Activated T-cell treated with anti-CD3 and anti-CD28 coated beads, Interleukin-2, amount 50 U/mL, for 24 hours (primary cell): Measurements from ENCODE around the gene MCC.

Experiments
- DNase-seq: peaks from one replicate; pipeline ENCODE4 v3.0.0-alpha.2; 2020
- H3K27ac Mint-ChIP-seq: 2 replicates; pipeline ENCODE4 v1.8.0; 2020; ENCODE audit warnings: mild to moderate bottlenecking, mixed read lengths
- H3K27me3 Mint-ChIP-seq: 2 replicates; pipeline ENCODE4 v1.8.0; 2020; ENCODE audit warnings: mixed read lengths
- H3K36me3 Mint-ChIP-seq: 2 replicates; pipeline ENCODE4 v1.8.0; 2020; ENCODE audit warnings: low read depth, mixed read lengths
- H3K4me1 Mint-ChIP-seq: 2 replicates; pipeline ENCODE4 v1.8.0; 2020; ENCODE audit warnings: low read depth, mixed read lengths
- H3K4me3 Mint-ChIP-seq: 2 replicates; pipeline ENCODE4 v1.8.0; 2020; ENCODE audit warnings: mild to moderate bottlenecking, moderate library complexity, mixed read lengths
- H3K9me3 Mint-ChIP-seq: 2 replicates; pipeline ENCODE4 v1.8.0; 2020; ENCODE audit warnings: mixed read lengths

Gene MCC

DNA sequence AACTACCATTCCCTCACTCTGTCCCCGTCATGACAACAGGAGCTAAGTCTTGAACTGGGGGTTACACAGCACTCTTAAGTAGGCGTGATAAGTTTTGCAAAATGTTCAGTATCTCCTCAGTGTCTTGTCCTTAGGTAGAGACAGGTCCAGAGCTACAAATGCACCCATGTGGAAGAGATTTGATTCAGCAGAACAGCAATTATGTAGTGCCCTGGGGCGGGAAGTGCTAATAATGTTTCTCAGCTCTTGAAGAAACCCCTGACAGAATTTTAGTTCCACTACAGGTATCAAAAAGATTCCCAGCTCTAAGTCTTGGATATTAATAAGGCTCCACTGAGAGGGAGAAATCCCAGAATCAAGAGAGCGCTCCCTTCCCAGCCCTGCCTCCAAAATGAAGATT is 462.0 kb downstream of the MCC start:
- H3K4me1 Mint-ChIP-seq: peaks cover 32% of the 10 kb centered on the region
- no peaks in the 10 kb centered on the region for H3K9me3 Mint-ChIP-seq
- H3K27me3 Mint-ChIP-seq: no peaks in the 10 kb centered on the region
- no peak for DNase-seq
- peaks cover 59% of the 10 kb centered on the region for H3K36me3 Mint-ChIP-seq
- H3K27ac Mint-ChIP-seq: no peak overlapping the region
- no peak overlapping the region for H3K4me3 Mint-ChIP-seq

DNA sequence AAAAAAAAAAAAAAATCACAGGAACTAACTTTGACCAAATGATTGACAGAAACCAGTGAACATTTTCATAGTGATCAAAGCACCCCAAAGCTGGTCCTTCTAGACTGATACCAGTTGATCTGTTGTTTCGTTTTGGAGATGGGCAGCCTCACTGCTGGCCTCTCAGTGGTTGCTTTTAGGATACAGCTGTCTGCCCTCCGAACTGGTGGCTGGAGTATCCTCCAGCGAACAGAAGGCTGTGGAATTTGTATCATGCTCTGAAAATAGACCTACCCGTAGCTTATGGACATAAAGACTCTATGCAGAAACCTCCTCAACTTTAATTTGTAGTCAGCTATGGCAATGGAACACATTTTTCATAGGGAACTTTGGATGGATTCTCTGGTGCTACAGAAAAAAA is 462.7 kb downstream of the MCC start:
- Mint-ChIP-seq H3K27me3 (no peaks in the 10 kb centered on the region), H3K27ac (no peak overlapping the region), H3K36me3 (peaks cover 64% of the 10 kb centered on the region), H3K4me3 (no peak overlapping the region), H3K9me3 (no peaks in the 10 kb centered on the region), H3K4me1 (peaks cover 38% of the 10 kb centered on the region)
- DNase-seq: no peak

DNA sequence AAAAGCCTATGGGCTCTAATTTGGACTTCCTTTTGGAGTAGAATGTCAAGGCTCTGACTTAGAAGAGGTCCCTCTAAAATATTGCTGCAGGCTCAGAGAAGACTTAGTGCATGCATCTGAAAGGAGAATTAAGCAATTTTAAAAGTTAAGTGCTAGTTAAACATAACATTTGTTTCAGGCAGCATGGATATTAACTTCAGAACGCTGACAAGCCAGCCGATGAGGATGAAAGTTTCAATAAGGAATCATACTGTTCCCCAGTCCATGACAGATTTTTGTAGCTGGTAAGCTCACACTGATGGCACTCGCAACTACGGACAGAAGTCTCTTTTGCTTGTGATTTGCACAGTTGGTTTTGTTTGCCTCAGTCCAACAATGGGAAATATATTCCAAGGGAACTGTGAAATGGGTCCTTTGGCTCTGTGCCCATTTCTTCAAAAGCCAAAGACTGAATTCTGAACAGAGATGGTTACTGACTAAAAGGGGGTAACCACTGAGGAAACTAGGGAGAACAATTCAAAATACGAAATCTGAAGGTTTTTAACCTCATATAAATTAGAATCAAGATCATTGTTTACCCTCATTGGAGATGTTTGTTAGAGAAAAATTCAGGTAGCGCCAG is 464.1 kb downstream of the MCC start:
- Mint-ChIP-seq H3K36me3 (peaks cover 75% of the 10 kb centered on the region), H3K4me1 (peaks cover 51% of the 10 kb centered on the region), H3K4me3 (no peak overlapping the region), H3K27me3 (no peaks in the 10 kb centered on the region), H3K9me3 (no peaks in the 10 kb centered on the region), H3K27ac (peak overlapping the region; percentile 33)
- no peak for DNase-seq

DNA sequence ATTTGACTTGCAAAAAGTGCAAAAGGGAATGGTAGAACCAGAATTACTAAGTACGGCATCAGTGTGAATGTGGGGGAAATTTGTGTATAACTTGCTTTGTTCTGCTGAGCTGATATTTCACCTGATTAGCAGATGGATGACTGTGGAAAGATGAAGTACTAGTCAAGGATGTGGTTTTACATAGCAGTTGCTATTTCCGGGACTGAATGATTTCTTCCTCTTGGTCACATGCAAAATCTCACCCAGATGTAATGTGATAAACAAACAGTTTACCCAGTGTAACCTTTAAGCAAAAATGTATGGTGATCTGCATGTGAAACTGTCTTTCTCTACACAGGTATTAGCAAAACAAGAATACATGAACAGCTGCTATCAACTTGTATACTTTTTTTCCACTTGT is 465.6 kb downstream of the MCC start:
- H3K27me3 Mint-ChIP-seq: no peaks in the 10 kb centered on the region
- peaks cover 66% of the 10 kb centered on the region for H3K4me1 Mint-ChIP-seq
- no peak for DNase-seq
- peak overlapping the region; percentile 81 for H3K27ac Mint-ChIP-seq
- peaks cover 83% of the 10 kb centered on the region for H3K36me3 Mint-ChIP-seq
- no peak overlapping the region for H3K4me3 Mint-ChIP-seq
- no peaks in the 10 kb centered on the region for H3K9me3 Mint-ChIP-seq

DNA sequence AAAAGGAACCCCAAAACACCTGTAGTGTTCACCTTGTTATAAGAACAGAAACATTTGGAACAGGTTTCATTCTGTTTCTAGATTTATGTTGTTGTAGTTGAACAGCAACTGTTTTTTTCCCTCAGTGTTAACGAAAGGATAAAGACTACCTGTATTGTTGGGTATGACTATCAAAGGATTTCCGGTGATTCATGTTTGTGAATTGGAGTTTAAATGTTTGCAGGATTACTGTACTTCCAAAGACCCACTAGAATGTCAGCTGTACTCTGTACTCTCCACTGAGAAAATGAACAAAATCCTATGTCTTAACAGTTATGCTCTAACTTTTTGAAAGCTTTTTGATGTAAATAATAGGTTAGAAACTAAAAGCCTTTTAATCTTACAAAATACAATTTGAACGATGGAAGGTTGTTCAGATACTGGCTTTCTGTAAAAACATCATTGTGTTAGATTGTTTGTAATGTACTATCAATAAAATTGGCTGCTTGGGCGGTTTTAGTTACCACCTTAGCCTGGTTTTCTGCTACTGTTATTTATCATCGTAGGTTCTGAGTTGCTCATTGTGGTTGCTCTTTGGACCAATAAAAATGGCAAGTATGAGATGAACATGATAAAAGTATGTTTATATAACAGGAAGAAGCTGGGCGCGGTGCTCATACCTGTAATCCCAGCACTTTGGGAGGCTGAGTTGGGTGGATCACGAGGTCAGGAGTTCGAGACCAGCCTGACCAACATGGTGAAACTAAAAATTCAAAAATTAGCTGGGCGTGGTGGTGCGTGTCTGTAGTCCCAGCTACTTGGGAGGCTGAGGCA is 467.6 kb downstream of the MCC start:
- Mint-ChIP-seq H3K9me3 (no peaks in the 10 kb centered on the region), H3K4me3 (no peak overlapping the region), H3K27ac (peak overlapping the region; percentile 76), H3K4me1 (peaks cover 74% of the 10 kb centered on the region), H3K27me3 (no peaks in the 10 kb centered on the region), H3K36me3 (peaks cover 77% of the 10 kb centered on the region)
- DNase-seq: no peak

DNA sequence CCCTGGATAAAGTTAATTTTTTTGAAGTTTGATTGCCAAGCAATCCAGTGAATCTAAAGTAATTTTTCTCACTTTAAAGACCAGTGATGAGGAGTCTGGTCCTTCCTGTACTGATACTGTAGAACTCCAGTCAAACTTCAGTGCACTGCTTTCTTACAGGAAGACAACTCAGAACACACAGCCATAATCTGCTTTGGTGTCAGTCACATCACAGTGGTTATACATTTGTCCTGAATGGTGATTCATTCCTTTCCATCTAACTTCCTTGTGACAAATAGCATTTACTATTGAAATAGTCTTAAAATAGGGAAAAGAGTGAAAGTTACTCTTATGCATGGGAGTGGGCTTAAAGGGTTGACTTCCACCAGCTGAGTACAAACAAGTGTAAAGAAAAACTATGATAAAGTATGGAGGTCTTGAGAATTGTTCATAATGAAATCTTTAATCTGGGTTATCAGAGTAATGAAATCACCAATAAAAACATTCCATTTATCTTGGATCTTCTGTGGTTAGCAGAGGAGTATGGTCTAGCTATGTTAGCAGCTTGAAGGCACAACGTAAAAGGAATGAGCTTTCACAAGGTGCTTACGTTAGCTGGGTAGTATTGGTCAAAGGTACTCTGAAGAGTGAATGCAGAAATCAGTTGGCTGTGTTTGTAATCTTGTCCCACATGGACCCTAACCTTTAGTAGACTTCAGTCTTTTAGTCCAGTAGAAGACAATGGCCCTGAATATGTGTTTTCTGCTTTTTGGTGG is 470.2 kb downstream of the MCC start:
- no peak for DNase-seq
- Mint-ChIP-seq H3K9me3 (no peaks in the 10 kb centered on the region), H3K36me3 (peaks cover 85% of the 10 kb centered on the region), H3K4me1 (peaks cover 64% of the 10 kb centered on the region), H3K27ac (peak overlapping the region; percentile 47), H3K27me3 (no peaks in the 10 kb centered on the region), H3K4me3 (no peak overlapping the region)

DNA sequence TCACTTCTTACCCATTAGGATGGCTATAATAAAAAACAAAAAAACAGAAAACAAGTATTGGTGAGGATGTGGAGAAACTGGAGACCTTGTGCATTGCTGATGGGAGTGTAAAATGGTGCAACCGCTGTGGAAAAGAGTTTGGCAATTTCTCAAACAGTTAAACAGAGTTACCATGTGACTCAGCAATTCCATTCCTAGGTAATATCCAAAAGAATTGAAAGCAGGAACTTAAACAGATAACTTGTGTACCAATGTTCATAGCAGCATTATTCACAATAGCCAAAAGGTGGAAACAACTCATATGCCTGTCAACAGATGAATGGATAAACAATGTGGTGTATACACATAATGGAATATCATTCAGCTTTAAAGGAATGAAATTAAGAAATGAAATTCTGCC is 482.8 kb downstream of the MCC start:
- Mint-ChIP-seq H3K36me3 (peaks cover 84% of the 10 kb centered on the region), H3K4me1 (peaks cover 17% of the 10 kb centered on the region), H3K27me3 (no peaks in the 10 kb centered on the region), H3K9me3 (no peaks in the 10 kb centered on the region), H3K4me3 (no peak overlapping the region), H3K27ac (no peak overlapping the region)
- DNase-seq: no peak

DNA sequence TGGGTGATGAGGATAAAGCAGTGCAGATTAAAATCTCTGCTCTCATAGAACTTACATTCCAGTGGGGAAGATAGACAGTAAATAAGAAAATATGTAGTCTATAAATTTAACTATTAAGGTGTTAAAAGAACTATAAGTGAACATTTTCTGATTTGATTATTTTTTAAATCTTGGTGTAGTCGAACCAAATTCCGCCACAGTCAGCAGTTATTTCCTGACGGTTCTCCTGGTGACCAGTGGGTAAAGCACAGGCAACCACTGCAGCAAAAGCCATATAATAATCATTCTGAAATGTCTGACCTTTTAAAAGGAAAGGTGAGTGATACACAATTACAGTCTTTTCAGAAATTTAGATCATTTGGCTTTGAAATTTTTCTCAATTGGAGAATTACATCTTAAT is 484.5 kb downstream of the MCC start:
- H3K27me3 Mint-ChIP-seq: no peaks in the 10 kb centered on the region
- no peak overlapping the region for H3K27ac Mint-ChIP-seq
- H3K36me3 Mint-ChIP-seq: peaks cover 75% of the 10 kb centered on the region
- no peak overlapping the region for H3K4me3 Mint-ChIP-seq
- DNase-seq: no peak
- peaks cover 18% of the 10 kb centered on the region for H3K4me1 Mint-ChIP-seq
- H3K9me3 Mint-ChIP-seq: no peaks in the 10 kb centered on the region

DNA sequence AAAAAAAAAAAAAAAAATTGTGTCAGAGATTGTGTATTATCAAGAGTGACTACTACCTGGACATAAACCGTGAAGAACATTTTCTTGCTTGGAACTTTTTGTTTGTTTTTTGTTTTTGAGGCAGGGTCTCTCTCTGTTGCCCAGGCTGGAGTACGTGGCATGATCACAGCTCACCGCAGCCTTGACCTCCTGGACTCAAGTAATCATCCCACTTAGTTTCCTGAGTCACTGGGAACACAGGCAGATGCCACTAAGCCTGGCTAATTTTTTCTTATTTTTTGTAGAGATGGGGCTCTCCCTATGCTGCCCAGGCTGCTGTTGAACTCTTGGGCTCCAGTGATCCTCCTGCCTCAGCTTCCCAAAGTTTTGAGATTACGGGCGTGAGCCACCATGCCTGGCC is 485.8 kb downstream of the MCC start:
- no peak overlapping the region for H3K27ac Mint-ChIP-seq
- peaks cover 70% of the 10 kb centered on the region for H3K36me3 Mint-ChIP-seq
- no peaks in the 10 kb centered on the region for H3K27me3 Mint-ChIP-seq
- no peak overlapping the region for H3K4me3 Mint-ChIP-seq
- H3K4me1 Mint-ChIP-seq: peaks cover 21% of the 10 kb centered on the region
- H3K9me3 Mint-ChIP-seq: no peaks in the 10 kb centered on the region
- DNase-seq: no peak

DNA sequence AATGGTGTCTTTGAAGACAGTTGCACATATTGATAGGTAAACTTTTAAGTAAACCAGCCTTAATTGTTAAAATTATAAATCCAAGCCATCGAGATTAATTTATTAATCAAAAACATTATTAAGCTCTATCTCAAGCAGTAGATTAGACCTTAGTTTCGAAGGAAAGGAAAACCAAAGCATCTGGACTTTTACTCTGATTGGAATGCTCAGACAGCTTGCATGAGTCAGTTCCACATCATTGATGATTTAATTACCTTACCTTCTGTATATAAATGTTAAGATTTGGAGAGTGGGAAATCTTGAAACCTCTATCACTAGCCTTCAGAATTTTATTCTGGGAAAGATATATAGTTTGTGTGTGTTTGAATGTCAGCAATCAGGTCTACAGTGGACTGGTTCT is 487.8 kb downstream of the MCC start:
- no peaks in the 10 kb centered on the region for H3K9me3 Mint-ChIP-seq
- DNase-seq: no peak
- H3K36me3 Mint-ChIP-seq: peaks cover 79% of the 10 kb centered on the region
- H3K4me3 Mint-ChIP-seq: no peak overlapping the region
- no peak overlapping the region for H3K27ac Mint-ChIP-seq
- peaks cover 25% of the 10 kb centered on the region for H3K4me1 Mint-ChIP-seq
- H3K27me3 Mint-ChIP-seq: no peaks in the 10 kb centered on the region

DNA sequence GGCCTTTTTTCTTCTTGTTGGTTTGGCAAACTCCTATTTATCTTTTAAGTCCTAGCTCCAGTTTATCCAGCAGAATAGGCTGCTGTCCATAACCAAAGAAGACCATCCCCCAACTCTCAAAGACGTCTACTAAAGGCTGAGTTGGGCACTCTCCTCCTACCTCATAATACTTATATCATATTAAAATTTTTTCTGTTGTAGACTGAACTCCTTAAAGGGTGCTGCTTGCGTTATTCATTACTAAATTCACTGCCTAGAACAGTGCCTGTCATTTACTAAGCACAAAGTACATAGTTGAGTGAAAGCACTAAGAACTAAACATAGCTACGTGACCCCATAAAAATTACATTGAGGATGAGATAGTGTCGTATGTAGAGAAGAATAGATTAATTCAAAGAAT is 490.0 kb downstream of the MCC start:
- Mint-ChIP-seq H3K9me3 (no peaks in the 10 kb centered on the region), H3K36me3 (peaks cover 77% of the 10 kb centered on the region), H3K27ac (no peak overlapping the region), H3K4me1 (peaks cover 20% of the 10 kb centered on the region), H3K27me3 (no peaks in the 10 kb centered on the region), H3K4me3 (no peak overlapping the region)
- DNase-seq: no peak

DNA sequence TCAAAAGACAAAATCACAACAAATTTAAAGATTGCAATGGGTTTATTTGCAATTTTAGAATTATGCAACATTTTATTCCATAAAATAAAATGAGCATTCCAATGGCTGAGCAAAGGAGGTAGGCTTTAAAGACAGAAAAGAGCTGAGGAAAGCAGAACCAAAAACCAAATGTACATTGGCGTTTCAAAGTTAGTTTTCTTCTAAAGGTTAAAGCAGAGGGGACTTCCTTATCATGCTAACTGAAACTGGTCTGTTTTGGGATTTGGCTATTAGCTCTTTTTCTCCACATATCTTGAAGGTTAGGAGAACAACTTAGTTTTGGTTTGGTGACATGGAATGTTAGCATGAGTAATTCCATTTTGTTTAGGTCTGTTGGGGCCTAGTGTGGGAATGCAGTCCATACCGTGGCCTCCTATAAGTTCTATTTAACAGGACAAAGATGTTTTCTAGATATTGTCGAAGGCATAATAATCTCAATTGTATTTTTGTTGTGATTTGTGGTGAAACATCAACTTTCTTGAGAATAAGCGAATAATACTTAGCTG is 491.4 kb downstream of the MCC start:
- Mint-ChIP-seq H3K36me3 (peaks cover 78% of the 10 kb centered on the region), H3K27me3 (no peaks in the 10 kb centered on the region), H3K4me1 (peaks cover 22% of the 10 kb centered on the region), H3K9me3 (no peaks in the 10 kb centered on the region), H3K27ac (no peak overlapping the region), H3K4me3 (no peak overlapping the region)
- no peak for DNase-seq

DNA sequence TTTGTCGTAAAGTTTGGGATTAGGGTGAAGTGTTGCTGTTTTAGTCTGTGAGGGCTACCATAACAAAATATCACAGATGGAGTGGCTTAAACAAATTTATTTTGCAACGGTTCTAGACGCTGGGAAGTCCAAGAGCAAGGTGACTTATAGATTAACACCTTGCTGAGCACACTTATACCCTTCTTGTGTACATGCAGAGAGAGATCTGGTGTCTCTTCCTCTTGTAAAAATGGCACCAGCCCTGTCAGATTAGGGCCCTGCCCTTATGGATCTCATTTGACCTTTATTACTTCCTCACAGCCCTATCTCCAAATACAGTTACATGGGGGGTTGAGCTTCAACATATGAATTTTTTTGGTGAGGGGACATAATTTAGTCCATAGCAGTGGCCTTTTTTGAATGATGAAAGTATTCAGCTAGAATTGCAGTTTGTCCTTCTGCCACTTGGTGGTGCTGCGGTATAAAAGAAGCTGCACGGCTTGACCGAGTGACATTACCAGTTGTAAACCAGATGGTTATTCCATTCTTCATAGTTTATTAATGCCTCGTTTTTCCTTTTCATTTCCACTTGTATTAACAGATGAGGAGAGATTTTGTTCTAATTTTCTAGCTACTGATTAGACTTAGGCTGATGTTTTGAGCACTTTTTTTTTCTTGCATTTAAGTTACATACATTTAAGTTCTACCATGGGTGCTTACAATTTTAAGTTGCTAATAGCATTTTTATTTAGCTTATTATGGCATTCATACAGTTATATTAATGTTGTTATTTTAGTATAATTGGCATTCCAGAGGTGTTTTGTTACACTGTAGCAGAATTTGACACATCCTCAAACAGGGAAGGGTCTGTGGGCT is 492.3 kb downstream of the MCC start:
- H3K4me3 Mint-ChIP-seq: no peak overlapping the region
- DNase-seq: peak; percentile 78
- no peaks in the 10 kb centered on the region for H3K9me3 Mint-ChIP-seq
- peaks cover 74% of the 10 kb centered on the region for H3K36me3 Mint-ChIP-seq
- no peaks in the 10 kb centered on the region for H3K27me3 Mint-ChIP-seq
- peak overlapping the region; percentile 26 for H3K27ac Mint-ChIP-seq
- peaks cover 29% of the 10 kb centered on the region for H3K4me1 Mint-ChIP-seq

DNA sequence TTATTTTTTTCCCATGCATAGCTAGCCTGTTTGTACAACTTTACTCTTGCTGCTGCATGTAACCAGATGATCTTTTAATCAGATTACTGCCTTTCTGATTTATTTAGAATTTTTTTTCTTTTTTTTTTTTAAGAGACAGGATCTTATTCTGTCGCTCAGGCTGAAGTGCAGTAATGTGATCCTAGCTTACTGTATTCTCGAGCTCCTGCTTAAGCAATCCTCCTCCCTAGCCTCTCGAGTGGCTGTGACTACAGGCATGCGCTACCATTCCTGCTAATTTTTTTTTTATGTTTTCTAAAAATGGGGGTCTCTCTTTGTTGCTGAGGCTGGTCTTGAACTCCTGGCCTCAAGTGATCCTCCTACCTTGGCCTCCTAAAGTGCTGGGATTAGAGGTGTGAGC is 502.0 kb downstream of the MCC start:
- Mint-ChIP-seq H3K9me3 (no peaks in the 10 kb centered on the region), H3K27me3 (no peaks in the 10 kb centered on the region), H3K27ac (no peak overlapping the region), H3K4me1 (peaks cover 73% of the 10 kb centered on the region), H3K4me3 (no peak overlapping the region), H3K36me3 (peaks cover 67% of the 10 kb centered on the region)
- no peak for DNase-seq
